ENCODE measurements around the gene TRIM50. TPM values are rescaled to one million over a fixed set of nuclear protein-coding genes. Genes with fewer than 3 reads are reported as not detected.

Gene TRIM50
- total RNA-seq, 1 experiment from 2014 or later = not detected

DNA sequence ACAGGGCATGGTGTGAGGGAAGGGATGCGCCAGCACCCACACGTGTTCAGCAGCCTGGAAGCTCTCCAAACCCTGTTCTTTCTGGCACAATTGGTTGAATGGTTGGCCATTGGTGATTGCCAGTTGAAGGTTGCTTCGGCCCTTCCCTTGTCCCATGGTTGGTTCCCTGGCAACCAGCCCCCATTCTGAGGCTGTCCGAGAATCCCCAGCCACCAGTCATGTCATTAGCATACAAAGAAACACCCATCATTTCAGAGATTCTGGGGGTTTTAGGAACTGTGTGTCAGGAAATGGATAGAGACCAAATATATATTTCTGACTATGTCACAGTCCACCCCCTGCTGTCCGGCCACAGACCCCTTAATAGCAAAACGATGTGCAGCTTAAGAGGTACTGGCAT lies 21.9 kb upstream of the TRIM50 start:
- Mint-ChIP-seq H3K4me3 (ENCODE audit: unreplicated experiment) (no peak overlapping the region), H3K27me3 (ENCODE audit: insufficient read depth, unreplicated experiment) (peaks cover 12% of the 10 kb centered on the region), H3K9me3 (ENCODE audit: unreplicated experiment) (peaks cover 9% of the 10 kb centered on the region), H3K36me3 (ENCODE audit: insufficient read depth, unreplicated experiment) (peaks cover 4% of the 10 kb centered on the region), H3K4me1 (ENCODE audit: insufficient read depth, unreplicated experiment) (no peaks in the 10 kb centered on the region), H3K27ac (ENCODE audit: low read depth, unreplicated experiment) (no peak overlapping the region)
- no peak for DNase-seq (ENCODE audit: unreplicated experiment)
- CTCF ChIA-PET = no interaction called here
- TF ChIP-seq, protein P1, sequence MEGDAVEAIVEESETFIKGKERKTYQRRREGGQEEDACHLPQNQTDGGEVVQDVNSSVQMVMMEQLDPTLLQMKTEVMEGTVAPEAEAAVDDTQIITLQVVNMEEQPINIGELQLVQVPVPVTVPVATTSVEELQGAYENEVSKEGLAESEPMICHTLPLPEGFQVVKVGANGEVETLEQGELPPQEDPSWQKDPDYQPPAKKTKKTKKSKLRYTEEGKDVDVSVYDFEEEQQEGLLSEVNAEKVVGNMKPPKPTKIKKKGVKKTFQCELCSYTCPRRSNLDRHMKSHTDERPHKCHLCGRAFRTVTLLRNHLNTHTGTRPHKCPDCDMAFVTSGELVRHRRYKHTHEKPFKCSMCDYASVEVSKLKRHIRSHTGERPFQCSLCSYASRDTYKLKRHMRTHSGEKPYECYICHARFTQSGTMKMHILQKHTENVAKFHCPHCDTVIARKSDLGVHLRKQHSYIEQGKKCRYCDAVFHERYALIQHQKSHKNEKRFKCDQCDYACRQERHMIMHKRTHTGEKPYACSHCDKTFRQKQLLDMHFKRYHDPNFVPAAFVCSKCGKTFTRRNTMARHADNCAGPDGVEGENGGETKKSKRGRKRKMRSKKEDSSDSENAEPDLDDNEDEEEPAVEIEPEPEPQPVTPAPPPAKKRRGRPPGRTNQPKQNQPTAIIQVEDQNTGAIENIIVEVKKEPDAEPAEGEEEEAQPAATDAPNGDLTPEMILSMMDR (IDR thresholded peaks at IDR 0.05; ENCODE audit: unreplicated experiment) = no peak
- POLR2A ChIA-PET = no interaction called here
- intact Hi-C loops (cut with micrococcal nuclease) = no loop called here
- BruUV-seq (replicated peaks) = no TSS peak

DNA sequence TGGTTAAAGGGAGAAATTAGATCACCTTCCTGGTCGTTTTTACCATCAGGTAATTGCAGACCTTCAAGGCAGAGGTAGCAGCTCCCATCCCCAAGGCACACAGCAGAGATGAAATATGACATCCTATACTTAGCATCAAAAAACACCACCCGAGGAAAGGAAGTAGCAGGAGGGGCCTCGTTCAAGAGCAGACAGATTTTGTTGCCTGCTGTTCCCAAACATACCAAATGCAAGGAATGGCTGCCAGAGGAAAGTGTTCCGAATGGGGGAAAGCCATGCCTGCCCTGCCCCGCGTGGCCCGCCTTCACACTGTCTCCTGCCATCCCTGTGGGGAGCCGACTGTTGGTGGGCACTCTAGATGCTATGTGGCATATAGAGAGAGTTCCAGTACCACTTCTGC lies 18.1 kb upstream of the TRIM50 start:
- TF ChIP-seq, protein P1 (IDR thresholded peaks at IDR 0.05; ENCODE audit: unreplicated experiment) = no peak
- POLR2A ChIA-PET = no interaction called here
- intact Hi-C loops (cut with micrococcal nuclease) = no loop called here
- no TSS peak for BruUV-seq (replicated peaks)
- no peak for DNase-seq (ENCODE audit: unreplicated experiment)
- Mint-ChIP-seq H3K36me3 (ENCODE audit: insufficient read depth, unreplicated experiment) (no peaks in the 10 kb centered on the region), H3K4me3 (ENCODE audit: unreplicated experiment) (no peak overlapping the region), H3K27ac (ENCODE audit: low read depth, unreplicated experiment) (no peak overlapping the region), H3K4me1 (ENCODE audit: insufficient read depth, unreplicated experiment) (peaks cover 9% of the 10 kb centered on the region), H3K9me3 (ENCODE audit: unreplicated experiment) (no peaks in the 10 kb centered on the region), H3K27me3 (ENCODE audit: insufficient read depth, unreplicated experiment) (peaks cover 12% of the 10 kb centered on the region)
- CTCF ChIA-PET = no interaction called here

DNA sequence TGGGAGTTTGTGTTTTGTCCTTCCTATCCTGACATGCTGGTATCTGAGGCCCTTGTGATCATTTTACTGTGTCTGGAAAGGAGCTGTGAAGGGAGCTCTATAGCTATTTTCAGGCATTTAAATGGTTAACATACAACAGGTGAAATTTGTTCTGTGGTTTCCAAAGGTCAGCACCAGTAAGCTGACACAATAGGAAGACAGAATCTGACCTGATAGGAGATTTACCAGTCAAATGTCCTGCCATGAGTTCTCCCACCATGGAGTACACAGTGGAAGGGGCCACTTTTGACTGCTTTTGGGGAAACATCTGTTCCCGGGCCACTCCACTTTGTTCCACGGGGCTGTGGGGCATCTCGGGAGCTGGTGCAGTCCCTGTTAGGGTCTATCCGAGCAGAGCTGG lies 17.7 kb upstream of the TRIM50 start:
- H3K27ac Mint-ChIP-seq (ENCODE audit: low read depth, unreplicated experiment) = no peak overlapping the region
- ChIA-PET POLR2A (no interaction called here), CTCF (no interaction called here)
- intact Hi-C loops (cut with micrococcal nuclease) = no loop called here
- TF ChIP-seq, protein P1 (IDR thresholded peaks at IDR 0.05; ENCODE audit: unreplicated experiment) = no peak
- H3K36me3 Mint-ChIP-seq (ENCODE audit: insufficient read depth, unreplicated experiment) = no peaks in the 10 kb centered on the region
- H3K9me3 Mint-ChIP-seq (ENCODE audit: unreplicated experiment) = no peaks in the 10 kb centered on the region
- no peak for DNase-seq (ENCODE audit: unreplicated experiment)
- H3K27me3 Mint-ChIP-seq (ENCODE audit: insufficient read depth, unreplicated experiment) = peaks cover 12% of the 10 kb centered on the region
- H3K4me1 Mint-ChIP-seq (ENCODE audit: insufficient read depth, unreplicated experiment) = peaks cover 9% of the 10 kb centered on the region
- no peak overlapping the region for H3K4me3 Mint-ChIP-seq (ENCODE audit: unreplicated experiment)
- no TSS peak for BruUV-seq (replicated peaks)

DNA sequence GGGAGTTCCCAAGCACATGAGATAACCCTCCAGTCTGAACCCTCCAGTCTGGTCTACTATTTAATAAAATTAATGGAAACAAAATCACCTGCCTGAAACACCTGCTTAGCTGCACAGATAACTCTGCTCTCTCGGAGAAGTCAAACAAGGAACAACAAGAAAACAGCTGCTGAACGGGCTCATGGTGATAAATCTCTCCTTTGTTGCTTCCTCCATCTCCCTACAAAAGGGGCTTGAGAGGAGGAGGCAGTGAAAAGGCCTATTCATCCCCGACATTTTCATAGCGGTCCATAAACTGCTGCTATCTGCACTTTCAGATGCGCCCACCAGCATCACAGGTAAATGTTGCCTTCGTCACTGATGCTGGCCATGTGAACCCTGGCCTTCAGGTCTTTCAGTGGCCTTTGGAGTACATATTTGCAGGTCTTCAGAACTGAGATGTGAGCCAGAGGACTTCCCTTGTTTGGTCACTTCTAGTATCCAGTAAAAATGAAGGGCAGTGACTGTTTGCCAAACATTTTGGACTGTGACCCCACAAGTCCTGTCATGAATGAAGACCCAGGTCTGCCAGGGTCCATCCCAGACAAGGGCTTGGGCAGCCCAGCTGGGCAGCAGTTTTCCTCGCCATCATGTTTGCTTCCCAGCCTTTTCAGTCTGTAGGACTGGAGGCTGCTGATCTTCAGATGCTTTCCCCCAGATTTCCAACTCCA lies 15.9 kb upstream of the TRIM50 start:
- intact Hi-C loops (cut with micrococcal nuclease) = loop anchor here (2.0 kb wide), 1 partner anchor 109 kb away; no protein-coding TSS in a partner anchor
- Mint-ChIP-seq H3K27me3 (ENCODE audit: insufficient read depth, unreplicated experiment) (peaks cover 12% of the 10 kb centered on the region), H3K36me3 (ENCODE audit: insufficient read depth, unreplicated experiment) (no peaks in the 10 kb centered on the region), H3K4me1 (ENCODE audit: insufficient read depth, unreplicated experiment) (peaks cover 9% of the 10 kb centered on the region), H3K27ac (ENCODE audit: low read depth, unreplicated experiment) (no peak overlapping the region), H3K9me3 (ENCODE audit: unreplicated experiment) (no peaks in the 10 kb centered on the region), H3K4me3 (ENCODE audit: unreplicated experiment) (no peak overlapping the region)
- no TSS peak for BruUV-seq (replicated peaks)
- ChIA-PET CTCF (interaction anchor here (0.5 to 1.8 kb wide), 4 partner anchors 10 to 177 kb away, joined by 3 to 10 read pairs (median 4); no protein-coding TSS in a partner anchor), POLR2A (interaction anchor here (0.9 kb wide), 1 partner anchor 12 kb away, joined by 3 read pairs; no protein-coding TSS in a partner anchor)
- no peak for DNase-seq (ENCODE audit: unreplicated experiment)
- TF ChIP-seq, protein P1 (IDR thresholded peaks at IDR 0.05; ENCODE audit: unreplicated experiment) = no peak
